GM12865 (cell line): ENCODE data around the gene TMEM184B.
A peak's percentile ranks its signal among the peaks of the same experiment; 100 is the strongest.

Experiments
- DNase-seq: peaks from one replicate; pipeline ENCODE4 v3.0.0; 2010; ENCODE audit warnings: low read depth
- H3K4me3 ChIP-seq: 2 replicates; pipeline ENCODE4 v1.5.1; 2011; ENCODE audit warnings: mild to moderate bottlenecking, low read depth, low read length, control low read depth
- TF ChIP-seq, protein P1 (sequence below): IDR thresholded peaks from 2 replicates; pipeline ENCODE4 v1.5.1; 2011; ENCODE audit warnings: low read length, control low read depth, low read depth, inconsistent platforms; ENCODE audit not compliant: insufficient read depth; ENCODE audit errors: missing control alignments

Gene TMEM184B

DNA sequence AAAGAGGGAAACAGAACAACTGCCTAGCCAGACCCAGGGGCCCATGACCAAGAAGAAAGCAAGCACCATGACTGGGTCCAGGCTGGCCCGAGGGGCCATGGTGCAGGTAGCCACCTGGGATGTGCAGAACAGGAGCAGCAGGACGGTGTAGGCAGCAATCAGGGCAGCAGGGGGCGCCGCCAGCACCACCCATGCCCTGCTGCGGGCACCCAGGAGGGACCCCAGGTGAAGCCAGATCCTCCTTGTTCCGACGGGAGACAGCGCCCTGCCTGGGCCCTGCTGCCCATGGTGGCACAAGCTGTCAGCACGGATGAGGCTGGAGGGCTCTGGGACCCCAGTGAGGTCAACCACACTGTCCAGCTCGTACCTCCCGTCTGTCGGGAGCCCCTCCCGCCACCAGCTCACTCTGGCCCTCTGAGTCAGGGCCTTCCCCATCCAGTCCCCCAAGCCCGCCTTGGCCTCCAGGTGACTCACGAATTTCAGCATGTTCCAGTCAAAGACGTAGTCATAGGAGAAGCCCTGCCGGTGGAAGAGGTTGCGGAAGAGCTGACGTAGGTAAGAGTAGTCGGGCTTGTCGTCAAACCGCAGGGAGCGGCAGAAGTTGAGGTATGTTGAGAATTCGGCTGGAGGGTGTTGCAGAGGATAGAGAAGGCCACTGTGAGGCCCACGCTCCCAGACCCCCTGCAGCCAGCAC is 25.6 kb upstream of the TMEM184B start:
- DNase-seq: peak; percentile 54
- TF ChIP-seq, protein P1, sequence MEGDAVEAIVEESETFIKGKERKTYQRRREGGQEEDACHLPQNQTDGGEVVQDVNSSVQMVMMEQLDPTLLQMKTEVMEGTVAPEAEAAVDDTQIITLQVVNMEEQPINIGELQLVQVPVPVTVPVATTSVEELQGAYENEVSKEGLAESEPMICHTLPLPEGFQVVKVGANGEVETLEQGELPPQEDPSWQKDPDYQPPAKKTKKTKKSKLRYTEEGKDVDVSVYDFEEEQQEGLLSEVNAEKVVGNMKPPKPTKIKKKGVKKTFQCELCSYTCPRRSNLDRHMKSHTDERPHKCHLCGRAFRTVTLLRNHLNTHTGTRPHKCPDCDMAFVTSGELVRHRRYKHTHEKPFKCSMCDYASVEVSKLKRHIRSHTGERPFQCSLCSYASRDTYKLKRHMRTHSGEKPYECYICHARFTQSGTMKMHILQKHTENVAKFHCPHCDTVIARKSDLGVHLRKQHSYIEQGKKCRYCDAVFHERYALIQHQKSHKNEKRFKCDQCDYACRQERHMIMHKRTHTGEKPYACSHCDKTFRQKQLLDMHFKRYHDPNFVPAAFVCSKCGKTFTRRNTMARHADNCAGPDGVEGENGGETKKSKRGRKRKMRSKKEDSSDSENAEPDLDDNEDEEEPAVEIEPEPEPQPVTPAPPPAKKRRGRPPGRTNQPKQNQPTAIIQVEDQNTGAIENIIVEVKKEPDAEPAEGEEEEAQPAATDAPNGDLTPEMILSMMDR: peak; percentile 70
- no peak overlapping the region for H3K4me3 ChIP-seq

DNA sequence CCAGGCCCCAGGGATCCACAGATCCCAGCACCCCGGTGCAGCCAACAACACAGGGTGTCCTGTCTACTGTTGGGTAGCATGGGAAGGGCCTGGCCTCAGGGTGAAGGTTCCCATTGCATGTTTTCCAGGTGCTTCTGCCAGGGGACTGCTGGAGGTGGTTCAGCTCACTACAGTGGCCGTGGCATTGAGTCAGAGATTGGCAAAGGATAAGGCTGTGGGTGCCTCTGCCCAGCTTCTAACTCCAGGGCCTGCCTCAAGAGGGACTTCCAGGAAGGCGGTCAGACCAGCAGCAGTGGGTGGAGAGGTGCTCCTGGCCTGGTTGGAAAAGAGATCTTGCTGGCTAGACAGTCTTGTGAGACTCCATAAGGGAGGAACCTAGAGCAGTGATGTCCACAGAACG is 23.6 kb upstream of the TMEM184B start:
- H3K4me3 ChIP-seq: no peak overlapping the region
- DNase-seq: no peak
- TF ChIP-seq, protein P1: no peak

DNA sequence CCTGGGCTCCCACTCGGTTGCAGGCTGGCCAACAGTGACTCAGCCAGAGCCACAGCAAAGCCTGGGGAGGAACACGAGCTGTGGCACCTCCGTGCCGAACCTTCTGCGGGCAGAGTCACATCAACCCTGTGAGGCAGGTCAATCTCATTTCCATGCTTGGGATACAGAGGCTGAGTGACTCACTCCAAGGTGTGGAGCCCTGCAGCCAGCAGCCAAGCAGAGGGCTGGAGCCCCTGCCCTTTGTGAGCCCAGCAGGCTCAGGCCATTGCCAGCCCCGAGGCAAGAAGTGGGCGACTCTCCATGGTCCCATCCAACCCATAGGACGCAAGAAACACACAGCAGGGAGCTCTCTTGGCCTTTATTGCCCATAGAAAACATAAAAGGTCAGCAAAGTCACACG is 23.1 kb upstream of the TMEM184B start:
- TF ChIP-seq, protein P1: no peak

DNA sequence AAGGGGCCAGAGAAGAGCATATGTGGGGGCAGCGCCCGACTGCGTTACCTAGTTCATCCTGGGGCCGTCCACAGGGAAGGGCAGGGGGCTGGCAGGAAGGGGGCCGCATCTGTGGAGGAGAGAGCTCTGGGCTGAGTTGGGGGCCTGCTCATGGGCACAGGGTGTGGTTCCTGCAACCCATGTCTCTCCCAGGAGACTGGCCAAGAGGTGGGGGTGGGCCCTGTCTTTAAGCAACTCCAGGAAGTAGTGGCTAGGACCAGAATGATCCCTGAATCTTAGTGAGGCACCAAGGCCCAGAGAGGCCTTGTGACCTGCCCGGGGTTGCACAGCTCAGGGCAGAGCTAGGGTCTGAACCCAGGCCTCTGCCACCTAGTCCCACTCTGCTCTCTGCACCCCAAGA is 22.5 kb upstream of the TMEM184B start:
- TF ChIP-seq, protein P1: no peak
- no peak for DNase-seq
- H3K4me3 ChIP-seq: no peak overlapping the region

More for the DNA sequence above, 23.1 kb upstream of the TMEM184B start:
- no peak overlapping the region for H3K4me3 ChIP-seq
- no peak for DNase-seq

DNA sequence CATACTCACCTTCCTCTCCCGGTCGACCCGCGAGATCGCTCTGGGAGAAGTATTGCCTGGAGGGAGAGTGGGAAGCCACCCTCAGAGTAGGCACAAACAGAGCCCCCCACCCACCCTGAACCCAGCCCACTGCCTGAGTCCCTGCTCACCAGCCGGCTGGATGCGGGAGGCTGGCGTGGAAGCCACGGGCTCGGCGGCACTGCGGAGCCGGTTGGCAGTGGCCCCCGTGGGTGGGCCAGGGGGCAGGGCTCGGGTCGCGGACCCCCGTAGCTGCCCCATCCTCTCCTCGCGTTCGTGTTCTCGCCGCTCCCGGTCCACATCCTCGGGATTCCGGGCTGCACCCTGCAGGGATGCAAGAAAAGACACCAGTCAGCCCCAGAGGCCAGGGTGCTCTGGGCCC is 21.4 kb upstream of the TMEM184B start:
- TF ChIP-seq, protein P1: no peak
- no peak overlapping the region for H3K4me3 ChIP-seq
- DNase-seq: no peak

DNA sequence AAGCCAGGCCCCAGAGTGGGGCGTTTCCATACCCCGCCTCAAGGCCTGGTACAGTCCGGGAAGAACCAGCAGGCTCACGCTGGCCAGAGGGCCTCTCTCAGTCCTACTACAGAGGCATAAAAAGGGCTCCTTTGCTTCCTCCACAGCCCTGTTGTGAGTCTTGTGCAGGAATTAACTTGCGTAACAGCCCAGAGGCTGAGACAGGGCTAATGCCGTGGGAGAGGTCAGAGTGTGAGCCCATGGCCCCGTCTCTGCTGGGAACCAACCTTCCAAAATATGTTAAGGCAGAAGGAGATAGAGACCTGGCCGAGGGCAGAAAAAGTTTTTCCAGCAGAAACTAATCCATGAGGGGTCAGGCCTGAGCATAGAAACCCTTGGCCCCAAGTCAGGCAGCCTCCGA is 19.9 kb upstream of the TMEM184B start:
- TF ChIP-seq, protein P1: no peak
- no peak overlapping the region for H3K4me3 ChIP-seq
- no peak for DNase-seq
